Endothelial cell of umbilical vein (primary cell): Measurements from ENCODE around the gene RASGRF2. TPM values are rescaled to one million over a fixed set of nuclear protein-coding genes. Genes with fewer than 3 reads are reported as not detected.

Experiments used
- BruUV-seq: library from RNA; stranded (reverse); fragments of 400-500 nt; replicated peaks from 2 replicates; lab custom pipeline; 2021; lab: Mats Ljungman, UMichigan
- CTCF ChIA-PET: fragments of 300-600, 350-600 bp; sonication (Branson Sonifier 250); formaldehyde crosslinking; loops from one replicate; lab custom pipeline; 2021; ENCODE audit warnings: antibody characterized with exemption, inconsistent platforms; lab: Charles Lee
- POLR2A ChIA-PET: fragments of 300-600, 350-600 bp; sonication (Branson Sonifier 250); formaldehyde crosslinking; loops from one replicate; lab custom pipeline; 2021; ENCODE audit warnings: antibody characterized with exemption, inconsistent platforms; lab: Charles Lee
- DNase-seq: peaks from one replicate; pipeline ENCODE4 v3.0.0-alpha.2; 2011; ENCODE audit warnings: low read depth, low spot score
- FAIRE-seq: peaks from 2 replicates; lab custom pipeline; 2011; peaks lifted over from hg19 to GRCh38; lab: Jason Lieb, UNC
- H2AFZ ChIP-seq: 2 replicates; pipeline ENCODE4 v1.6.0; 2012; ENCODE audit warnings: low read depth, low read length, control low read depth, inconsistent platforms
- H3K27ac ChIP-seq: 2 replicates; pipeline ENCODE4 v1.5.1; 2011; ENCODE audit warnings: low read depth, mild to moderate bottlenecking, control low read depth, low read length, moderate library complexity; ENCODE audit not compliant: insufficient read depth
- H3K27me3 ChIP-seq, 2 experiments: 2 replicates each; pipeline versions ENCODE4 v1.6.0 to v1.6.1; 2011; ENCODE audit warnings: low read length in 2 of 2, mixed read lengths in 1 of 2; ENCODE audit not compliant: control insufficient read depth in 2 of 2, insufficient read depth in 2 of 2
- H3K36me3 ChIP-seq, 2 experiments: 2 replicates in 1 of 2; 3 replicates in 1 of 2; pipeline ENCODE4 v1.5.1; 2011; ENCODE audit warnings: low read length in 2 of 2, mild to moderate bottlenecking in 1 of 2, moderate library complexity in 1 of 2; ENCODE audit not compliant: control insufficient read depth in 2 of 2, insufficient read depth in 2 of 2; ENCODE audit errors: extremely low read depth in 1 of 2
- H3K4me1 ChIP-seq: 3 replicates; pipeline ENCODE4 v1.5.1; 2011; ENCODE audit warnings: mild to moderate bottlenecking, low read length; ENCODE audit not compliant: control insufficient read depth, insufficient read depth; ENCODE audit errors: extremely low read depth
- H3K4me2 ChIP-seq: 2 replicates; pipeline ENCODE4 v1.6.1; 2011; ENCODE audit warnings: low read length, control low read depth, mixed read lengths; ENCODE audit not compliant: insufficient read depth
- H3K4me3 ChIP-seq, 3 experiments: fragments of 200-600 bp in 1 of 3; sonication (generic), shearing (Covaris generic) in 1 of 3; replicated peaks in 1 of 3; 2 replicates each; pipeline ENCODE4 v1.5.1; 2011 to 2016; ENCODE audit warnings: control low read depth in 3 of 3, low read length in 3 of 3, mild to moderate bottlenecking in 2 of 3, inconsistent platforms in 1 of 3, low read depth in 1 of 3, moderate library complexity in 1 of 3; ENCODE audit not compliant: insufficient read depth in 1 of 3
- H3K79me2 ChIP-seq: 2 replicates; pipeline ENCODE4 v1.6.0; 2012; ENCODE audit warnings: low read length, inconsistent platforms; ENCODE audit not compliant: control insufficient read depth, insufficient read depth
- H3K9ac ChIP-seq: replicated peaks from 2 replicates; pipeline ENCODE3; 2011; ENCODE audit warnings: low read length, control low read depth; ENCODE audit not compliant: insufficient read depth; ENCODE audit errors: extremely low read depth
- H3K9me1 ChIP-seq: replicated peaks from 3 replicates; pipeline ENCODE4 v1.6.0; 2011; ENCODE audit warnings: mild to moderate bottlenecking, low read length; ENCODE audit not compliant: control insufficient read depth, insufficient read depth; ENCODE audit errors: extremely low read depth
- H3K9me3 ChIP-seq: replicated peaks from 2 replicates; pipeline ENCODE4 v1.5.1; 2012; ENCODE audit warnings: low read length, inconsistent platforms; ENCODE audit not compliant: control insufficient read depth, insufficient read depth
- H4K20me1 ChIP-seq: replicated peaks from 2 replicates; pipeline ENCODE3; 2011; ENCODE audit warnings: mild to moderate bottlenecking, low read length; ENCODE audit not compliant: control insufficient read depth, insufficient read depth; ENCODE audit errors: extremely low read depth
- EZH2 ChIP-seq: IDR thresholded peaks from 2 replicates; pipeline ENCODE4 v1.6.1; 2012; ENCODE audit warnings: borderline replicate concordance, low read depth, mild to moderate bottlenecking, moderate library complexity, low read length, inconsistent platforms; ENCODE audit not compliant: severe bottlenecking
- FOS ChIP-seq: IDR thresholded peaks from 2 replicates; pipeline ENCODE4 v1.6.1; 2011; ENCODE audit warnings: mild to moderate bottlenecking, low read length, moderate library complexity, borderline replicate concordance; ENCODE audit not compliant: insufficient read depth
- GATA2 ChIP-seq: IDR thresholded peaks from 2 replicates; pipeline ENCODE4 v1.7.0; 2011; ENCODE audit warnings: low read depth, mild to moderate bottlenecking, moderate library complexity, mixed read lengths, low read length; ENCODE audit not compliant: insufficient read length, insufficient read depth
- JUN ChIP-seq: IDR thresholded peaks from 2 replicates; pipeline ENCODE4 v1.6.1; 2011; ENCODE audit warnings: borderline replicate concordance, low read depth; ENCODE audit not compliant: insufficient read length, insufficient read depth
- MYC ChIP-seq: IDR thresholded peaks from one replicate; pipeline ENCODE4 v1.6.1; 2011; ENCODE audit warnings: mild to moderate bottlenecking, low read depth, low read length
- POLR2A ChIP-seq: IDR thresholded peaks from 2 replicates; pipeline ENCODE4 v1.6.1; 2012; ENCODE audit warnings: low read depth, mild to moderate bottlenecking, control low read depth, low read length
- POLR2AphosphoS5 ChIP-seq: IDR thresholded peaks from 2 replicates; pipeline ENCODE4 v1.6.1; 2012; ENCODE audit warnings: low read depth, mild to moderate bottlenecking, control low read depth, low read length, moderate library complexity; ENCODE audit not compliant: insufficient read depth
- dilution Hi-C: fragments of 300-500 bp; cut with MboI; formaldehyde crosslinking; loops from one replicate; pipeline ENCODE4 v1.15.0; 2019; ENCODE audit warnings: low sequenced_read_pairs; ENCODE audit not compliant: extremely low pct_ligation_motif_present
- intact Hi-C: fragments of 100-400 bp; cut with micrococcal nuclease; formaldehyde crosslinking; loops from one replicate; pipeline ENCODE4 v1.10.0; 2022
- polyA plus RNA-seq, 4 experiments: library from polyadenylated mRNA; depleted of rRNA in 3 of 4; stranded (reverse) in 3 of 4; unstranded in 1 of 4; fragments of >200 nt; gene quantifications; 2 replicates each; pipeline versions ENCODE4 v1.2.1 to v1.2.3, GENCODE V29; 2011 to 2012; ENCODE audit warnings: missing spikeins in 1 of 4
- total RNA-seq: library from RNA; stranded (reverse); gene quantifications from 2 replicates; pipeline ENCODE4 v1.2.3, GENCODE V29; 2021
- TF ChIP-seq, protein P1 (sequence below), 2 donors: IDR thresholded peaks; 1 replicate in 1 of 2; 2 replicates in 1 of 2; pipeline ENCODE4 v1.5.1; 2011; ENCODE audit warnings: low read length in 2 of 2, mild to moderate bottlenecking in 2 of 2, moderate library complexity in 2 of 2, control low read depth in 1 of 2, inconsistent platforms in 1 of 2, low read depth in 1 of 2; ENCODE audit not compliant: insufficient read depth in 1 of 2; ENCODE audit errors: extremely low read depth in 1 of 2
- TF ChIP-seq, protein P2 (sequence below): IDR thresholded peaks from 2 replicates; pipeline ENCODE4 v1.6.1; 2011; ENCODE audit not compliant: insufficient read depth, insufficient read length

Gene RASGRF2
- total and polyA plus RNA-seq, 2 donors (not counting 3 experiments of a cell fraction or from before 2014, with no cell fraction given): 0.41 to 4.0 TPM

DNA sequence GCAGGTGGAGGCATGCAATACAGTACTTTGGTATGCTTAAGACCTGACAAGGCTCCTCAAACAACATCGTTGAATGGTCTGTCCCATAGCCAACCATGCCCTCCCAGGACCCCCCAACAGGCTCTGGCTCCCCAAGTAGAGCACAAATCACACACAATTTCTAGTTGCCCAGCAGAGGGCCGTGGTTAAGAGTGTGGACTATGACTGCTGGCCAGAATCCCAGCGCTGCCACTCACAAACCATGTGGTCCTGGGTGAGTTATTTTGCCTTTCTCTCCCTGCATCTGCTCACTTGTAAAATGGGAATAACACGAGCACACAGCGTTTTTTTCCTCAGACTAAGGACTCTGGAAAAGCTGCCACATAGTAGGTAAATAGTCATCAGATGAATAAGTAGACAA is 279.4 kb downstream of the RASGRF2 start:
- Histone ChIP-seq H2AFZ (no peak overlapping the region), H3K4me2 (no peak overlapping the region), H3K4me3 (no peak overlapping the region), H3K4me1 (no peaks in the 10 kb centered on the region), H3K79me2 (no peaks in the 10 kb centered on the region), H3K27me3 (no peaks in the 10 kb centered on the region), H4K20me1 (no peaks in the 10 kb centered on the region), H3K9ac (no peak overlapping the region), H3K9me1 (no peaks in the 10 kb centered on the region), H3K36me3 (no peaks in the 10 kb centered on the region), H3K27ac (no peak overlapping the region), H3K9me3 (no peaks in the 10 kb centered on the region)
- dilution Hi-C loops (no loop called here), intact Hi-C loops (no loop called here)
- TF ChIP-seq POLR2AphosphoS5: no peak
- TF ChIP-seq, protein P1, sequence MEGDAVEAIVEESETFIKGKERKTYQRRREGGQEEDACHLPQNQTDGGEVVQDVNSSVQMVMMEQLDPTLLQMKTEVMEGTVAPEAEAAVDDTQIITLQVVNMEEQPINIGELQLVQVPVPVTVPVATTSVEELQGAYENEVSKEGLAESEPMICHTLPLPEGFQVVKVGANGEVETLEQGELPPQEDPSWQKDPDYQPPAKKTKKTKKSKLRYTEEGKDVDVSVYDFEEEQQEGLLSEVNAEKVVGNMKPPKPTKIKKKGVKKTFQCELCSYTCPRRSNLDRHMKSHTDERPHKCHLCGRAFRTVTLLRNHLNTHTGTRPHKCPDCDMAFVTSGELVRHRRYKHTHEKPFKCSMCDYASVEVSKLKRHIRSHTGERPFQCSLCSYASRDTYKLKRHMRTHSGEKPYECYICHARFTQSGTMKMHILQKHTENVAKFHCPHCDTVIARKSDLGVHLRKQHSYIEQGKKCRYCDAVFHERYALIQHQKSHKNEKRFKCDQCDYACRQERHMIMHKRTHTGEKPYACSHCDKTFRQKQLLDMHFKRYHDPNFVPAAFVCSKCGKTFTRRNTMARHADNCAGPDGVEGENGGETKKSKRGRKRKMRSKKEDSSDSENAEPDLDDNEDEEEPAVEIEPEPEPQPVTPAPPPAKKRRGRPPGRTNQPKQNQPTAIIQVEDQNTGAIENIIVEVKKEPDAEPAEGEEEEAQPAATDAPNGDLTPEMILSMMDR (IDR thresholded peaks at IDR 0.05; ENCODE audit: extremely low read depth in 1 of 2, insufficient read depth in 1 of 2, low read depth in 1 of 2, low read length in 2 of 2): no peak
- TF ChIP-seq MYC: no peak
- no peak for TF ChIP-seq GATA2
- no peak for TF ChIP-seq POLR2A
- TF ChIP-seq, protein P2, sequence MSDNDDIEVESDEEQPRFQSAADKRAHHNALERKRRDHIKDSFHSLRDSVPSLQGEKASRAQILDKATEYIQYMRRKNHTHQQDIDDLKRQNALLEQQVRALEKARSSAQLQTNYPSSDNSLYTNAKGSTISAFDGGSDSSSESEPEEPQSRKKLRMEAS: no peak
- TF ChIP-seq EZH2: no peak
- TF ChIP-seq JUN: no peak
- TF ChIP-seq FOS: no peak
- no peak for DNase-seq
- no TSS peak for BruUV-seq
- no peak for FAIRE-seq
- POLR2A ChIA-PET: no interaction called here
- CTCF ChIA-PET: no interaction called here
